Adrenal gland (tissue), 12 donors: ENCODE data around the gene ADAMTSL1. TPM values are rescaled to one million over a fixed set of nuclear protein-coding genes. Genes with fewer than 3 reads are reported as not detected.
A peak's percentile ranks its signal among the peaks of the same experiment; 100 is the strongest.

Experiments
- DNase-seq, 7 donors: peaks; one replicate each; pipeline ENCODE4 v3.0.0-alpha.2; 2019 to 2020
- H3K27ac ChIP-seq, 5 donors: fragments of 200-600 bp; sonication (generic) in 4 of 5; 1 replicate in 3 of 5; 2 replicates in 2 of 5; pipeline versions ENCODE4 v1.5.1 to v1.8.0; 2016 to 2020; ENCODE audit warnings: mild to moderate bottlenecking in 1 of 5
- H3K27me3 ChIP-seq: fragments of 200-600 bp; 2 replicates; pipeline ENCODE4 v1.8.0; 2021
- H3K36me3 ChIP-seq, 2 donors: fragments of 200-600 bp; replicated peaks in 1 of 2; 1 replicate in 1 of 2; 2 replicates in 1 of 2; pipeline versions ENCODE4 v1.5.1 to v1.8.0; 2018 to 2022
- H3K4me1 ChIP-seq, 2 donors: fragments of 200-600 bp; replicated peaks in 1 of 2; 1 replicate in 1 of 2; 2 replicates in 1 of 2; pipeline versions ENCODE4 v1.5.1 to v1.8.0; 2018 to 2021
- H3K4me3 ChIP-seq, 4 donors: fragments of 200-600 bp; sonication (generic) in 3 of 4; one replicate each; pipeline ENCODE4 v1.5.1; 2016 to 2018
- H3K9me3 ChIP-seq, 3 donors: fragments of 200-600 bp; sonication (generic) in 1 of 3; replicated peaks in 1 of 3; 1 replicate in 2 of 3; 2 replicates in 1 of 3; pipeline versions ENCODE4 v1.5.1 to v1.8.0; 2016 to 2021
- CTCF ChIP-seq, 6 experiments: fragments of 450-650 bp in 4 of 6; fragments of 200-600 bp in 2 of 6; sonication (generic) in 1 of 6; IDR thresholded peaks; 1 replicate in 5 of 6; 2 replicates in 1 of 6; pipeline versions ENCODE4 v1.5.1 to v1.8.0; 2016 to 2021; ENCODE audit warnings: antibody characterized with exemption in 6 of 6, mild to moderate bottlenecking in 2 of 6, moderate library complexity in 1 of 6
- POLR2A ChIP-seq, 2 donors: fragments of 450-650 bp; IDR thresholded peaks; one replicate each; pipeline ENCODE4 v1.6.1; 2017; ENCODE audit warnings: antibody characterized with exemption in 2 of 2, mild to moderate bottlenecking in 2 of 2, moderate library complexity in 1 of 2
- WGBS, 4 donors: extraction: QIAGEN DNeasy Blood & Tissue Kit in 2 of 4; methylation state at CpG; one replicate each; pipeline versions ENCODE4 v1.1.5 to v1.1.7; 2013 to 2017; 5-methylcytosine and 5-hydroxymethylcytosine counted together
- intact Hi-C, 2 donors: fragments of 100-400 bp; cut with DNase I; formaldehyde crosslinking; loops; one replicate each; pipeline versions ENCODE4 v1.14.1 to v1.15.0; 2022 to 2023
- polyA plus RNA-seq, 3 donors: library from polyadenylated mRNA; stranded (reverse); fragments of 200-250 nt in 2 of 3; fragments of 350-450 nt in 1 of 3; fragmentation: Illumina TruSeq in 1 of 3; extraction: RNeasy Lipid Tissue Mini Kit (QIAGEN cat#74804) in 1 of 3; gene quantifications; one replicate each; pipeline ENCODE4 v1.2.3, GENCODE V29; 2013 to 2014
- total RNA-seq, 9 donors: library from RNA; depleted of rRNA in 4 of 9; stranded (reverse); fragments of >200 nt in 4 of 9; fragments of 120-200 nt in 1 of 9; fragmentation: NEBNext Ultra II Directional in 1 of 9; extraction: Animal tissue kit (Norgen Biotek cat#: 25700) in 1 of 9; gene quantifications; one replicate each; pipeline versions ENCODE4 v1.1.0 to v1.2.4, GENCODE V29; 2013 to 2023
- donor health status: healthy with polysubstance abuse.
- donor health status: Bipolar disorder and iron deficiency.
- donor health status: DM: yes; HTN: yes; CAD: no.
- donor health status: DM: no; HTN: no; CAD: no.
- donor health status: DM: no; HTN: no; CAD: no.
- donor health status: DM: yes; HTN: yes; CAD: no.

Gene ADAMTSL1
- total and polyA plus RNA-seq, 12 donors, result 4.9 to 38.1 (median 20.6) TPM

DNA sequence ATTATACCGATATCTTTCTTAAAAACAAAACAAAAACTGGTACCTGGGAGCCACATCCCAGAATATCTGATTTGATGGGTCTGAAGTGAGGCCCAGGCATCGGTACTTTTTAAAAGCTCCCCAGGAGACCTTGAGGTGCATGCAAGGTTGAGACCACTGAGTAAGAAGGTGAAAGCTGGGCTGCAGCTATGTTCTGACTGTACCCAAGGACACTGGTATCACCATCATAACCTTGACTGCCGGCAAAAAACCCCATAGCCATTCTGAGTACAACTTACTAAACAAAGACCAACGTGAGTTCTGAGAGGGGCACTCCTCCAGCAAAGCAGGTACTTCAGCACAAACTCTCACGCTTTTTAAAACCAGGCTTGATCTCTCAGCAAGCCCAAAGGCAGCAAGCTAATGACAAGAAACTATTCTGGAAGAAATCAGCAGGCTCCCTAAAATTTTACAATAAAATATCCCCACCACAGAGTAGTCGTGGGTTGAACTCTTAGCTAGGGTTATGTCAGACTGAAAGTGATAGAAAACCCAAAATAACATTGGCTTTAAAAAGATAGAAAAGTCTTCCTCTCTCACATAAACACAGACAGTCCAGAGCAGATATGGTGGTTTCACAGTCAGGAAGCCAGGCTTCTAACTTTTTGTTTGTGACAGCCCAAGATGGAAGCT lies 295.1 kb downstream of the ADAMTSL1 start:
- no peak for DNase-seq
- Histone ChIP-seq H3K4me3 (no peak overlapping the region), H3K27me3 (no peaks in the 10 kb centered on the region), H3K36me3 (no peaks in the 10 kb centered on the region), H3K9me3 (no peaks in the 10 kb centered on the region), H3K27ac (no peak overlapping the region), H3K4me1 (peaks cover 0 to 9% of the 10 kb centered on the region in 2 donors)
- WGBS, 4 donors, result 54 to 62% (median 56%) methylated on average over 6 of the region's 6 CpGs
- intact Hi-C loops, result no loop called here
- no peak for TF ChIP-seq POLR2A (IDR thresholded peaks at IDR 0.05)
- no peak for TF ChIP-seq CTCF (IDR thresholded peaks at IDR 0.05)

DNA sequence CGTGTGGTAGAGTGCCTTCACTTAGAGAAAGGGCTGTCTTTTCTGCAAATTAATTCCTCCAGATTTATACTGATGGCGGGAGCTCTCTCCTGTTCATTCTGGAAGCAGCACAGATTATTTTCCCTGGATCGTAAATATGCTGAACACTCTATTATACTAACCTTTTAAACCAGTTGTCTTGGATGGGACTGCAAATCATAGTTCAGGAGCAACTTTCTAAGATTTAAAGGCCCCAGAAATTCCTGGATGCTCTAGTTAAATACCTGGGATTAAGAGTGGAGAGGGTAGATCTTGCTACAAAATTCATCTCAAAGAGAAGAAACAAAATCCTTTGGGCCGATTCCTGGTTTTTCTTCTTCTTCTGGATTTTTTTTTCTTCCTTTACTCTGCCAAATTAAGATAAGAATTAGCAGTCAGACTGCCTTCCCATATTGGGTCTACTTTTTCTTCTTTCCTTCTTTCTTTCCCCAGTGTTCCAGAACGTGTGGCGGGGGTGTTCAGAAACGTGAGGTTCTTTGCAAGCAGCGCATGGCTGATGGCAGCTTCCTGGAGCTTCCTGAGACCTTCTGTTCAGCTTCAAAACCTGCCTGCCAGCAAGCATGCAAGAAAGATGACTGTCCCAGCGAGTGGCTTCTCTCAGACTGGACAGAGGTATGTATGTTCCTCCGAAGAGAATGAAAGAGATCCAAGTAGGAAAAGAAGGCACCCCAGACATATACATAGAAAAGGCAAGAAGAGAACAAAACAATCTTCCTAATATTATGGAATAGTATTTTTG lies 296.4 kb downstream of the ADAMTSL1 start:
- H3K36me3 ChIP-seq, result no peaks in the 10 kb centered on the region
- peaks cover 0 to 9% of the 10 kb centered on the region in 2 donors for H3K4me1 ChIP-seq
- no peaks in the 10 kb centered on the region for H3K27me3 ChIP-seq
- no peak for DNase-seq
- H3K4me3 ChIP-seq, result no peak overlapping the region
- TF ChIP-seq CTCF (IDR thresholded peaks at IDR 0.05) (no peak), POLR2A (IDR thresholded peaks at IDR 0.05) (no peak)
- peak overlapping the region in 1 of 5 donors; percentile 43 for H3K27ac ChIP-seq
- 86 to 94% (median 87%) methylated on average over 10 of the region's 10 CpGs for WGBS, 4 donors
- H3K9me3 ChIP-seq, result no peaks in the 10 kb centered on the region
- intact Hi-C loops, result no loop called here

GRCh38 chr9:18771011-18771410 lies 297.1 kb downstream of the ADAMTSL1 start:
- Histone ChIP-seq H3K9me3 (no peaks in the 10 kb centered on the region), H3K36me3 (no peaks in the 10 kb centered on the region), H3K4me1 (peaks cover 0 to 9% of the 10 kb centered on the region in 2 donors), H3K4me3 (no peak overlapping the region), H3K27ac (peak overlapping the region in 1 of 5 donors; percentile 43), H3K27me3 (no peaks in the 10 kb centered on the region)
- intact Hi-C loops, result no loop called here
- 38 to 57% (median 48%) methylated on average over 2 of the region's 2 CpGs for WGBS, 4 donors
- DNase-seq, result no peak
- TF ChIP-seq CTCF (IDR thresholded peaks at IDR 0.05), result no peak
- TF ChIP-seq POLR2A (IDR thresholded peaks at IDR 0.05), result no peak

DNA sequence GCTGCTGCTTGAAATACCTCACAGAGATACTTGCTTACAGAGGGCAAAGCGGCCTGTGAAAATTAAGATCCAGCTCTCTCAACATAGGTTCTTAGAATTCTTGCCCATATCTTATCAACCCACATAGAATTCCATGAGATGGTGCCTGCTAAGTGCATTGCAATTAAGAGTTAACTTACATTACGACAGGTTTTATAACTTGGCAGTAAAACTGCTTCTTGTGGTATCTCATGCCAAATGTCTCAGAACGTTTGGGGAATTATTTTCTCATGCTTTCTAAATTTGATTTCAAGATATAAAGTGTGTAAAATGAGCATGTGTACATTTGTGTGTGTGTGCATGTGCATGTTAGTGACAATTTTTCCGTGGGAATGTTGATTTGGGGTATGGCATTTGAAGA lies 297.8 kb downstream of the ADAMTSL1 start:
- DNase-seq, result no peak
- peaks cover 0 to 9% of the 10 kb centered on the region in 2 donors for H3K4me1 ChIP-seq
- H3K9me3 ChIP-seq, result no peaks in the 10 kb centered on the region
- intact Hi-C loops, result no loop called here
- no peak overlapping the region for H3K4me3 ChIP-seq
- 47 to 59% (median 55%) methylated on average over 4 of the region's 4 CpGs for WGBS, 4 donors
- H3K36me3 ChIP-seq, result no peaks in the 10 kb centered on the region
- no peak overlapping the region for H3K27ac ChIP-seq
- TF ChIP-seq POLR2A (IDR thresholded peaks at IDR 0.05), result no peak
- no peak for TF ChIP-seq CTCF (IDR thresholded peaks at IDR 0.05)
- no peaks in the 10 kb centered on the region for H3K27me3 ChIP-seq
